ENCODE results near the gene EPHA8. TPM values are rescaled to one million over a fixed set of nuclear protein-coding genes. Genes with fewer than 3 reads are reported as not detected.

The EPHA8 gene
- total RNA-seq, 2 donors from 2014 or later, result not detected

- no peaks in the 10 kb centered on the region for H3K9me3 ChIP-seq
- no peak overlapping the region for H3K4me3 ChIP-seq
- TF ChIP-seq CTCF (IDR thresholded peaks at IDR 0.05), result no peak
- peaks cover 90% of the 10 kb centered on the region for H3K36me3 ChIP-seq
- H3K27me3 ChIP-seq, result no peaks in the 10 kb centered on the region
- H3K27ac ChIP-seq, result no peak overlapping the region
- H3K4me1 ChIP-seq, result no peaks in the 10 kb centered on the region
- no peak for DNase-seq (ENCODE audit: low spot score)
Measured at GRCh38 chr1:22521692-22522091, 41.6 kb upstream of the EPHA8 start.

GRCh38 chr1:22522221-22522743 is 41.0 kb upstream of the EPHA8 start:
- Histone ChIP-seq H3K36me3 (peaks cover 88% of the 10 kb centered on the region), H3K27me3 (no peaks in the 10 kb centered on the region), H3K9me3 (no peaks in the 10 kb centered on the region), H3K27ac (no peak overlapping the region), H3K4me1 (no peaks in the 10 kb centered on the region), H3K4me3 (no peak overlapping the region)
- no peak for TF ChIP-seq CTCF (IDR thresholded peaks at IDR 0.05)
- no peak for DNase-seq (ENCODE audit: low spot score)

DNA sequence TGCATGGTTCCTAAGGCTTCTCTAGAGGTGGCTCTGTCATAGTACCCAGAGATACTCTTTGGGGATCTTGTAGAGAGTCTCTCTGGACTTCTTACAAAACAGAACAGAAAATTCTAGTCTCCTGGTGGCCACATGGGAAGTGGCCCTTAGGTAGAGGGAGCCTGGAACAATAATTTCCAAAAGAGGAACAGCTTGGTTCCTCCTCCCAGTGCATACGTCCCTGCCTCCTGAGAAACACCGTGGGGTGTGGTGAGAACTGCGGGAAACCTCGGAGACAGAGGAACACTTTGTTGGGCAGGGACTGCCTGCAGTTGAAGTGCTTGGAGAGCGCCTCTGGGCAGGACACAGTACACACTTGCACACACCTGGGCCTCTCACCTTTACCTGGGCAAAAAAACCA is 38.8 kb upstream of the EPHA8 start:
- H3K27me3 ChIP-seq, result no peaks in the 10 kb centered on the region
- H3K36me3 ChIP-seq, result peaks cover 75% of the 10 kb centered on the region
- H3K9me3 ChIP-seq, result no peaks in the 10 kb centered on the region
- DNase-seq (ENCODE audit: low spot score), result no peak
- H3K4me1 ChIP-seq, result no peaks in the 10 kb centered on the region
- TF ChIP-seq CTCF (IDR thresholded peaks at IDR 0.05), result no peak
- no peak overlapping the region for H3K4me3 ChIP-seq
- H3K27ac ChIP-seq, result no peak overlapping the region

DNA sequence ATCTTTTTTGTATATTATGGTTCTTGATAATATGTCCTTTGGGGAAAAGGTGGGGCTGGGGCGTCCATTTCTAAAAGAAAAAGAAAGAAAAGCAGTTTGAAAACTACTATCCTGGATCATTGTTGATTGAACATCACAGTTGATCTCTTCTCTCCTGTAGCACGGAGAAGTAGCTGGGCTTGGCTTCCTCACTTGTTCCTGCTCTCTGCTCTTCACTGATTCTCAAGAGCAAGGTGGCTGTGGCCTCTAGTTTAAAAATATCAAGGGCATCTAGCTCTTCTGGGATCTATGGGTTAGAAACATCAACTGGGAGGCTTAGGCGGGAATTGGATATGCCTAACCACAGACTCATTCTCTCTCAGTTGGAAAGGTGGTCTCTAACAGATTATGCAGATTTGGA is 38.1 kb upstream of the EPHA8 start:
- Histone ChIP-seq H3K27me3 (no peaks in the 10 kb centered on the region), H3K4me1 (peaks cover 0 to 6% of the 10 kb centered on the region in 2 donors), H3K9me3 (no peaks in the 10 kb centered on the region), H3K36me3 (peaks cover 68% of the 10 kb centered on the region), H3K27ac (no peak overlapping the region), H3K4me3 (no peak overlapping the region)
- no peak for DNase-seq (ENCODE audit: low spot score)
- no peak for TF ChIP-seq CTCF (IDR thresholded peaks at IDR 0.05)

- no peak overlapping the region for H3K4me3 ChIP-seq
- no peaks in the 10 kb centered on the region for H3K27me3 ChIP-seq
- no peaks in the 10 kb centered on the region for H3K9me3 ChIP-seq
- peaks cover 0 to 11% of the 10 kb centered on the region in 2 donors for H3K4me1 ChIP-seq
- H3K27ac ChIP-seq, result no peak overlapping the region
- TF ChIP-seq CTCF (IDR thresholded peaks at IDR 0.05), result no peak
- H3K36me3 ChIP-seq, result peaks cover 64% of the 10 kb centered on the region
- DNase-seq (ENCODE audit: low spot score), result no peak
Measured at GRCh38 chr1:22525646-22526045, 37.6 kb upstream of the EPHA8 start.

DNA sequence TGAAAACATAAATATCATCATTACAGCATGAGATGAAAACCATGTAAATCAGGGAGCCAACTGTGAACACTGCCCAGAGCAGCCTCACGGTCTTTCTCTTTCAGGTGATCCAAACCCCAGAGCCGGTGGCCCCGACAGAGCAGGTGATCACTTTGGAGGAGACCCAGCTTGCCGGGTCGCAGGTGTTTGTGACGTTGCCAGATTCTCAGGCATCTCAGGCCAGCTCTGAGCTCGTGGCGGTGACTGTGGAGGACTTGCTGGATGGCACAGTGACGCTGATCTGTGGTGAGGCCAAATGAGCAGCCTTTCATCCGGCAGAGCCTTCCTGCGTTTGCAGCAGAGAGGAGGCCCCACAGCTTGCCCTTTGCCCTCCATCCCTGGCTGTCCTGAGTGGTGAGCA is 37.2 kb upstream of the EPHA8 start:
- H3K4me3 ChIP-seq, result no peak overlapping the region
- H3K36me3 ChIP-seq, result peaks cover 59% of the 10 kb centered on the region
- H3K9me3 ChIP-seq, result no peaks in the 10 kb centered on the region
- no peak for TF ChIP-seq CTCF (IDR thresholded peaks at IDR 0.05)
- H3K4me1 ChIP-seq, result peaks cover 0 to 15% of the 10 kb centered on the region in 2 donors
- H3K27me3 ChIP-seq, result no peaks in the 10 kb centered on the region
- no peak overlapping the region for H3K27ac ChIP-seq
- no peak for DNase-seq (ENCODE audit: low spot score)

Data from right atrium auricular region (tissue), 2 donors.